ENCODE measurements around the gene MICAL2.

The MICAL2 gene

GRCh38 chr11:12110201-12110713 is at the start of gene MICAL2:
TSS of gene MICAL2 (plus strand) at chr11:12110590. CDS start at chr11:12162156, 51,566 bp downstream.
- DNase-seq (ENCODE audit: low spot score): peak; percentile 90

GRCh38 chr11:12061851-12062560 is 48.4 kb upstream of the MICAL2 start:
- DNase-seq (ENCODE audit: low spot score): no peak

- no peak for DNase-seq (ENCODE audit: low spot score)
Measured at GRCh38 chr11:12063251-12063650, 47.1 kb upstream of the MICAL2 start.

GRCh38 chr11:12064136-12064953 is 46.0 kb upstream of the MICAL2 start:
- DNase-seq (ENCODE audit: low spot score): no peak

GRCh38 chr11:12064954-12065280 is 45.5 kb upstream of the MICAL2 start:
- DNase-seq (ENCODE audit: low spot score): no peak

GRCh38 chr11:12066056-12066798 is 44.2 kb upstream of the MICAL2 start:
- no peak for DNase-seq (ENCODE audit: low spot score)

GRCh38 chr11:12066799-12067508 is 43.4 kb upstream of the MICAL2 start:
- DNase-seq (ENCODE audit: low spot score): peak; percentile 57

- no peak for DNase-seq (ENCODE audit: low spot score)
Measured at GRCh38 chr11:12067796-12068357, 42.5 kb upstream of the MICAL2 start.

GRCh38 chr11:12069066-12069676 is 41.2 kb upstream of the MICAL2 start:
- no peak for DNase-seq (ENCODE audit: low spot score)

- DNase-seq (ENCODE audit: low spot score): no peak
Measured at GRCh38 chr11:12070446-12071267, 39.7 kb upstream of the MICAL2 start.

GRCh38 chr11:12071574-12071973 is 38.8 kb upstream of the MICAL2 start:
- DNase-seq (ENCODE audit: low spot score): no peak

GRCh38 chr11:12073436-12073835 is 37.0 kb upstream of the MICAL2 start:
- DNase-seq (ENCODE audit: low spot score): no peak

GRCh38 chr11:12073886-12074285 is 36.5 kb upstream of the MICAL2 start:
- DNase-seq (ENCODE audit: low spot score): no peak

- DNase-seq (ENCODE audit: low spot score): no peak
Measured at GRCh38 chr11:12074529-12075195, 35.7 kb upstream of the MICAL2 start.

- no peak for DNase-seq (ENCODE audit: low spot score)
Measured at GRCh38 chr11:12075291-12075690, 35.1 kb upstream of the MICAL2 start.

GRCh38 chr11:12075822-12076821 is 34.3 kb upstream of the MICAL2 start:
- no peak for DNase-seq (ENCODE audit: low spot score)

GRCh38 chr11:12076840-12077534 is 33.4 kb upstream of the MICAL2 start:
- DNase-seq (ENCODE audit: low spot score): no peak

Measured in ecto neural progenitor cell (in vitro differentiated cells).